Fibroblast of mammary gland (primary cell): ENCODE data around the gene RARG.

ENCODE experiments used
- DNase-seq: peaks from one replicate; pipeline ENCODE4 v3.0.0-alpha.2; 2010; ENCODE audit warnings: low read depth
- H3K4me3 ChIP-seq: 2 replicates; pipeline ENCODE4 v1.5.1; 2011; ENCODE audit warnings: low read depth, mild to moderate bottlenecking, low read length, moderate library complexity; ENCODE audit not compliant: control insufficient read depth
- TF ChIP-seq, protein P1 (sequence below): conservative IDR thresholded peaks from 2 replicates; pipeline ENCODE4 v1.5.1; 2011; ENCODE audit warnings: low read depth, low read length, inconsistent platforms; ENCODE audit not compliant: control insufficient read depth, insufficient read depth

RARG gene

DNA sequence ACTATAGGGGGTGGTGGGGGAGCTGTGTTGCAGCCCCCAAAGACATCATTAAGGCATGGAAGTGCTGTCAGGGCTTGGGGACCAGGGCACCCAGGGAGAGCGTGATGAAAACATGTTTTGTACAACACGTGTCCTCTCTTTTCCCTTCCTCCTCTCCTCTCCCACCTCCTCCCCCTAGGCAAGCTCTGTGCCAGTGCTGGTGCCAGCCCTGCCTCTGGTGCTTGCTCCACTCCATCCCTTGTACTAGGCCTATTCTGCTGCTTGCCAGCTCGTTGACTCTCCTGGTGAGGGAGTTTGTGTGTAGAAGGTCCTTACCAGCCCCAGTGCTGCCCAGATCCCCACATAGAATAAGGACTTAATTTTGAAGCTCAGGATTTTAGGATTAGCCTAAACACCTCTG is 3.2 kb upstream of the RARG start:
- H3K4me3 ChIP-seq = no peak overlapping the region
- no peak for DNase-seq

DNA sequence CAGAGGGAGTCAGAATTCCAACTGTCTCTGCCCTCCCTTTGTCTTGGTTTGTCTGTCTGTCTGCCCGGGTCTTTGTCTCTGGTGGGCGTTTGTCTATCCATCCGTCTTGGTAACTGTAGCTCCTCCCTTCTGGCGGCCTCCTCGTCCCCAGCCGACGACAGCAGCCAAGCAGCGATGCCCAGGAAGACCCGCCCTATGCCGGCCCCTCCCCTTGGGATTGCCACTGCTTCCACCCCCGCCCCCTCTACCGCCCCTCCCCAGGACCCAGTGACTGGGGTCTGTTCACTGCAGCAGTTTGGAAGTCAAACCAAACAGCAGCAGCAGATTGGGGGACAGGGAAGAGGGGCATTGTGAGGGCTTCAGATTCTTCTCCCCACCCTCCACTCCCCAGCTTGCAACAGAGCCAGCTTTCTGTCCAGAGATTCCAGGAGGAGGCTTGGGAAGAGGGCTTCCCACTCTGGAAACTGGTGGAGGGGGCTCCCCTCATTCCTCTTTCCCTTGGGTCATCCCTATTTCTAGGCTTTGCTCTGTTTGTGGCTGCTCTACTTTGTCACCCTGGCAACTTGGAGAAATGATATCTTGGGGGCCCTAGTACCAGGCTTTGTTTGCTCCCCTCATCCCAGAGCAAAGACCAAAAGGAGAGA is 2.4 kb upstream of the RARG start:
- no peak overlapping the region for H3K4me3 ChIP-seq
- TF ChIP-seq, protein P1, sequence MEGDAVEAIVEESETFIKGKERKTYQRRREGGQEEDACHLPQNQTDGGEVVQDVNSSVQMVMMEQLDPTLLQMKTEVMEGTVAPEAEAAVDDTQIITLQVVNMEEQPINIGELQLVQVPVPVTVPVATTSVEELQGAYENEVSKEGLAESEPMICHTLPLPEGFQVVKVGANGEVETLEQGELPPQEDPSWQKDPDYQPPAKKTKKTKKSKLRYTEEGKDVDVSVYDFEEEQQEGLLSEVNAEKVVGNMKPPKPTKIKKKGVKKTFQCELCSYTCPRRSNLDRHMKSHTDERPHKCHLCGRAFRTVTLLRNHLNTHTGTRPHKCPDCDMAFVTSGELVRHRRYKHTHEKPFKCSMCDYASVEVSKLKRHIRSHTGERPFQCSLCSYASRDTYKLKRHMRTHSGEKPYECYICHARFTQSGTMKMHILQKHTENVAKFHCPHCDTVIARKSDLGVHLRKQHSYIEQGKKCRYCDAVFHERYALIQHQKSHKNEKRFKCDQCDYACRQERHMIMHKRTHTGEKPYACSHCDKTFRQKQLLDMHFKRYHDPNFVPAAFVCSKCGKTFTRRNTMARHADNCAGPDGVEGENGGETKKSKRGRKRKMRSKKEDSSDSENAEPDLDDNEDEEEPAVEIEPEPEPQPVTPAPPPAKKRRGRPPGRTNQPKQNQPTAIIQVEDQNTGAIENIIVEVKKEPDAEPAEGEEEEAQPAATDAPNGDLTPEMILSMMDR = no peak
- DNase-seq = no peak

More for the DNA sequence above, 3.2 kb upstream of the RARG start:
- TF ChIP-seq, protein P1 = no peak

DNA sequence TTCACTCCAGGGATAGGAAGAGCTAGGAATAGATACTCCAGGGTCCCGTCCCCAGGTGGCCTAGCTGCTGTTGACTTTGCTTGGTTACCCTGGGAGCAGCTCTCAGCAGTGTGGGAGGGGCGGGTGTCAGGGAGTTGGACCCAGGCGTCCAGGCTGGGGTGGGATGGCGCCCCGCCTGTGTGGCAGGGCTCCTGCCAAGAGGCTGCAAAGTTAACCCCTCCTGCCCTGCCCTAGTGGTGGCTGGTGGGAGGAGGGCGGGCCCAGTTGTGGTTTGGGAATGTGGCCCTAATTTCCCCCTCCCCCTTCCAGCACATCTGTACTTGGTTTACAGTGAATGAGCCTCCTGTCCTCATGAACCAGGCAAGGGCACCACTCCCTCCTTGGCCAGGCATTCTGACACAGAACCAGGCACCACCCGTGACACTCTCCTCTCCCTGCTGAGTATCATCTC is 1.7 kb upstream of the RARG start:
- H3K4me3 ChIP-seq = no peak overlapping the region
- TF ChIP-seq, protein P1 = peak; percentile 0
- DNase-seq = peak; percentile 55

DNA sequence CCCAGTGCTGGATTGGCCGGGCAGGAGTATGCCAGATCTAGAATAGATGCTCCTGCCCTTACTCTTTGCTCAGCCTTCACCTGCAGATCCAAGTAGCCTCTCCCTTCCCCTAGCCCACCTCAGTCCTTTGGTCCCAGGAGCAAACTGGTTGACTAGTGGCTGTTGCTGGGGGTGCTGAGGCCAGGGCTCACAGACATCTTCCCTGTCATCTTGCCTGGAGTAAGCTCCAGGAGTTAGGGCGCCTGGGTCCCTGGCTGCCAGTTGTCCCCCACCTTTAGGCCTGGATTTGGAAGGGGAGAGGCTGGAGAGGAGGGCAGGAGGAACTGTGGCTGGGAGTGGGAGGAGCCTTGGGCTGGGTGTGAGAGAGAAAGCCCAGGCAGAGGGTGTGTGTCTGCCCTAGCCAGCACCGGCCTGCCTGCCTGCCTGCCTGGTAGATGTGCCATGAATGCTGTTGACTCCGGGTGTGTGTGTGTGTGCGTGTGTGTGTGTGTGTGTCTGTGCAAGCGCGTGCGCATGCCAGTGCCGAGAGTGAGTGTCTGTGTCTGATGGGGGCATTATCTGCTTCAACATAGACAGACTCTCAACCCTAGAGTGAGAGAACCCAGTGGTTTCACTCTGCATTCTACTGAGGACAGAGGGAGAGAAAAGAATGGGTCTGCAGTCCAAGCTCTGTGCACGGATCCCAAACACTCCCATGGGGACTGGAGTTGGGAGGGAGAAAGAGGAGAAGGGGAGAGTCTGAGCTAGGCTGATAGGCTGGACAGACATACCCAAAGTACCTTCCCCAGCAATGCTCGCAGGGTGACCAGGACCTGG is 845 bp upstream of the RARG start:
- peak; percentile 21 for DNase-seq
- TF ChIP-seq, protein P1 = no peak
- H3K4me3 ChIP-seq = peak overlapping the region; percentile 42

DNA sequence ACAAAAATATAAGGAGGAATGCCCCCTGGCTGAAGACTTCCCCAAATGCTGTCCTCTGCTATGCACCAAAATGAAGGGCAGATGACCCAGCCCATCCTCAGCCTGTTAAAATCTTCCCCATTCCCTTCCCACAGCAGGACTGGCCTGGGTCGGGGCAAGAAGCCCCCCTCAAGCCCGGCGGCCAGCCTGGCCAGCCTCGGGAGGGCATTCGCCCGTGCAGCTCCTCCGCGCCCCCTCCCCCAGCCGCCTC is 413 bp downstream of the RARG start:
- H3K4me3 ChIP-seq = peak overlapping the region; percentile 56
- no peak for DNase-seq
- TF ChIP-seq, protein P1 = no peak

DNA sequence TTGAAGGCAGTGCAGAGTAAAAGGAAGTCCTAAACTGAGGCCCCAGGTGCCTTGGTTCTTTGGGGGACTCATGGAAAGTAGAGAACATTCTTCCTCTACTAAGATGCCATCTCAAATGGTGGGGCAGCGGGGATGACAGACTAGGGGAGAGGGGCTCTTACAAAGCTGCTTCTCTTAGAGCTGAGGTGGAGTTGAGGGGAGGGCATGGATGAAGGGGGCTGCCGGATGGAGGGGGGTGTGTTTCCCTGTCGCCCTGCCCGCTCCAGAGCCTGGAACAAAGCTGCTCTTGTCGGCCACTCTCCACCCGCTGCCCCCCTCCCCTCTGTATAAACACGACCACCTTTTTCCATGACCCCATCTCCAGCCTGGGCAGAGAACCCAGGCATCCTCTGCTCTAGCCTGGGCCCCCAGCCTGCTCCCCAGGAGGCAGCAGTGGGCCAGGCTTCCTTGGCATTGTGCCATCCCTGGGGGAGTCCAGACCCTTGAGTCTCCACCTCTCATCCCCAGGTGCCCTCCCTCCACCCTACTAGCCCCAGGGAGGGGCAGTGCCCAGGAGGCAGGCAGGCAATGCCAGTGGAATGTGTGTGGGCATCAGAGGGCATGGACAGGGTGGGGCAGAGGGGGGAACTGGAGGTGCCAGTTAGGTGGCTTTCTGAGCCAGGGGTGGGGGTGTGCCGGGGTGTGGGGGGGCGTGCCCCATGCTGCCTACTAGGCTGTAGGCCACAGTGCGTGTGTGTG is 1.7 kb downstream of the RARG start:
- H3K4me3 ChIP-seq = no peak overlapping the region
- TF ChIP-seq, protein P1 = no peak
- DNase-seq = no peak
